Mesenchymal stem cell (in vitro differentiated cells and primary cell): ENCODE measurements around the gene HLCS.
A peak's percentile ranks its signal among the peaks of the same experiment; 100 is the strongest.

Experiments
- DNase-seq: peaks from one replicate; pipeline ENCODE4 v3.0.0-alpha.2; 2013
- H2AFZ ChIP-seq: one replicate; pipeline ENCODE4 v1.6.1; 2013; ENCODE audit warnings: low read depth, mild to moderate bottlenecking, control low read depth, inconsistent platforms, low read length, moderate library complexity
- H2AK5ac ChIP-seq: 2 replicates; pipeline ENCODE4 v1.6.1; 2013; ENCODE audit warnings: low read length, moderate library complexity, mild to moderate bottlenecking, inconsistent platforms; ENCODE audit not compliant: severe bottlenecking
- H2BK120ac ChIP-seq: one replicate; pipeline ENCODE4 v1.6.1; 2013; ENCODE audit warnings: low read depth, mild to moderate bottlenecking, inconsistent platforms, low read length, moderate library complexity
- H2BK12ac ChIP-seq, 2 experiments: one replicate each; pipeline ENCODE4 v1.6.1; 2013; ENCODE audit warnings: inconsistent platforms in 2 of 2, low read length in 2 of 2, mild to moderate bottlenecking in 2 of 2, moderate library complexity in 2 of 2, control low read depth in 1 of 2
- H2BK15ac ChIP-seq: one replicate; pipeline ENCODE4 v1.6.1; 2013; ENCODE audit warnings: mild to moderate bottlenecking, low read depth, inconsistent platforms; ENCODE audit not compliant: poor library complexity, severe bottlenecking
- H2BK5ac ChIP-seq: 2 replicates; pipeline ENCODE4 v1.6.1; 2013; ENCODE audit warnings: low read depth, mild to moderate bottlenecking, low read length, control low read depth, inconsistent platforms; ENCODE audit not compliant: poor library complexity, severe bottlenecking
- H3K14ac ChIP-seq, 2 experiments: one replicate each; pipeline ENCODE4 v1.6.1; 2013; ENCODE audit warnings: inconsistent platforms in 2 of 2, low read length in 2 of 2, control low read depth in 1 of 2, mild to moderate bottlenecking in 1 of 2, moderate library complexity in 1 of 2
- H3K18ac ChIP-seq, 2 experiments: one replicate each; pipeline ENCODE4 v1.6.1; 2013; ENCODE audit warnings: inconsistent platforms in 2 of 2, low read length in 2 of 2, control low read depth in 1 of 2, low read depth in 1 of 2, mild to moderate bottlenecking in 1 of 2
- H3K23ac ChIP-seq, 2 experiments: one replicate each; pipeline ENCODE4 v1.6.1; 2013; ENCODE audit warnings: inconsistent platforms in 2 of 2, low read length in 2 of 2, mild to moderate bottlenecking in 2 of 2, moderate library complexity in 2 of 2, control low read depth in 1 of 2
- H3K27ac ChIP-seq: 2 replicates; pipeline ENCODE4 v1.5.1; 2013; ENCODE audit warnings: mild to moderate bottlenecking, moderate library complexity, low read length, control low read depth, inconsistent platforms; ENCODE audit not compliant: poor library complexity, severe bottlenecking
- H3K27me3 ChIP-seq, 2 experiments: 2 replicates each; pipeline versions ENCODE4 v1.6.1 to v1.7.0; 2013; ENCODE audit warnings: low read length in 2 of 2, mild to moderate bottlenecking in 2 of 2, moderate library complexity in 2 of 2, control low read depth in 1 of 2, inconsistent platforms in 1 of 2; ENCODE audit not compliant: control insufficient read depth in 1 of 2, insufficient read depth in 1 of 2
- H3K36me3 ChIP-seq, 2 experiments: 2 replicates each; pipeline versions ENCODE4 v1.6.1 to v1.7.0; 2013; ENCODE audit warnings: low read length in 2 of 2, control low read depth in 1 of 2, inconsistent platforms in 1 of 2, low read depth in 1 of 2, mild to moderate bottlenecking in 1 of 2; ENCODE audit not compliant: insufficient read depth in 2 of 2, control insufficient read depth in 1 of 2
- H3K4ac ChIP-seq, 2 experiments: one replicate each; pipeline ENCODE4 v1.6.1; 2013; ENCODE audit warnings: inconsistent platforms in 2 of 2, low read length in 2 of 2, mild to moderate bottlenecking in 2 of 2, moderate library complexity in 2 of 2, control low read depth in 1 of 2, low read depth in 1 of 2
- H3K4me1 ChIP-seq: 2 replicates; pipeline ENCODE4 v1.6.1; 2013; ENCODE audit warnings: low read depth, low read length, control low read depth; ENCODE audit not compliant: control insufficient read depth, insufficient read depth
- H3K4me2 ChIP-seq: 2 replicates; pipeline ENCODE4 v1.6.1; 2013; ENCODE audit warnings: low read length, mild to moderate bottlenecking, inconsistent platforms; ENCODE audit not compliant: poor library complexity, severe bottlenecking
- H3K4me3 ChIP-seq, 2 experiments: 2 replicates each; pipeline versions ENCODE4 v1.5.1 to v1.7.0; 2013; ENCODE audit warnings: low read length in 2 of 2, mild to moderate bottlenecking in 2 of 2, control low read depth in 1 of 2, low read depth in 1 of 2; ENCODE audit not compliant: insufficient read depth in 1 of 2
- H3K79me1 ChIP-seq: replicated peaks from 2 replicates; pipeline ENCODE4 v1.6.1; 2013; ENCODE audit warnings: mild to moderate bottlenecking, control low read depth, low read length, inconsistent platforms; ENCODE audit not compliant: poor library complexity, severe bottlenecking
- H3K9ac ChIP-seq: 2 replicates; pipeline ENCODE4 v1.7.0; 2013; ENCODE audit warnings: mild to moderate bottlenecking, low read length, moderate library complexity
- H3K9me3 ChIP-seq: 2 replicates; pipeline ENCODE4 v1.7.0; 2013; ENCODE audit warnings: mild to moderate bottlenecking, low read length; ENCODE audit not compliant: control insufficient read depth
- H4K8ac ChIP-seq: one replicate; pipeline ENCODE4 v1.6.1; 2013; ENCODE audit warnings: inconsistent platforms, mild to moderate bottlenecking, low read length, moderate library complexity
- H4K91ac ChIP-seq: one replicate; pipeline ENCODE4 v1.6.1; 2013; ENCODE audit warnings: mild to moderate bottlenecking, low read length, inconsistent platforms
- WGBS: methylation state at CpG from one replicate; pipeline ENCODE4 v1.1.7; 2013; ENCODE audit warnings: mixed read lengths; 5-methylcytosine and 5-hydroxymethylcytosine counted together

The HLCS gene

DNA sequence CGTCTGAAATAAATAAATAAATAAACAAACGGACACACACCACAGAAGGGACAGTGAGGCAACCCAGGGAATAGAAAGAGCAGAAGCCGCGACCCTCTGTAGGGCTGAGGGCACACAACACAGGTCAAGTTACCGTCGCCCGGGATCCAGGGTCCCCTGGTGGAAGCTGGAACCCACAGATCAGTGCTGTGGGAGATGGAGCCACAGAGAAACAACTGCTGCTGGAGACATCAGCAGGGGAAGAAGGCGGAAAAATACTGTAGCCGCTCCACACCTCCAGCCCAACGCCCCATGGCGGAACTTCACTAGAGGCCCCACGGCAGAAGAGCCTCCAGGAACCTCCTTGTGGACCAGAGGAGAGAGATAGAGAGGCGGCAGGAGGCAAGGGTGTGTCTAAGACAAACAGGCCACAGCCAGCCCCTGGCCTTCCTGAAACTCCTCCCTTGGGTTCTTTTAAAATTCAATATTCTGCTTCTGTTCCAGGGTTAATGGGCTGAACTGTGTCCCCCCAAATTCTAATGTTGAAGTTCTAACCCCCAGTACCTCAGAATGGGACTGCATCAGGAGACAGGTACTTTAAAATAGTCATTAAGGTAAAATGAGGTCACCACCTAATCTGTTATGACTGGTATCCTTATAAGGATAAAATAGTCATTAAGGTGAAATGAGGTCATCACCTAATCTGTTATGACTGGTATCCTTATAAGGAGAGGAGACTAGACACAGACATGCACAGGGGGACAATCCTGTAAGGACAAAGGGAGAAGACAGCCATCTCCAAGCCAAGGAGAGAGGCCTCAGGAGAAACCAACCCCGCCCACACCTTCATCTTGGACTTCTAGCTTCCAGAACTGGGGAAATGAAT is 7.7 kb upstream of the HLCS start:
- no peak overlapping the region for H3K23ac ChIP-seq
- H3K4me3 ChIP-seq = no peak overlapping the region
- H2BK15ac ChIP-seq = no peak overlapping the region

DNA sequence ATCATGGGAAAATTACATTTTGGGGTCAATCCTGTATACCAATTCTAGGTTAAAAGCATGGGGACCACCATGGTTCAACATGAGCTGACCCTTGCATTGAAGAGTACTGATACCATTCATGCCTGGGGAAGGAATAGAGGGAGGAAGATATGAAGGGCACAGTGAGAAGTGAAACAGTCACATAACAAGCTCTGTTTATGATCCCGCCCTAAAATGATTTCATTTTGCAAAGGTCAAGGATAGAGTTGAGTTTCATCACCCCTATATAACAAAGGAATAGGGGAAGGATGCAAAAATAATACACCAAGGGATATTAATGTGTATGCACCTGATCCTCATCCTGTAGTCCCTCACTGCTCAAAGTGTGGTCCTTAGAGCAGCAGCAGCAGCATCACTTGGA is 2.5 kb upstream of the HLCS start:
- H3K4me2 ChIP-seq = no peak overlapping the region
- H3K4me3 ChIP-seq = no peak overlapping the region
- H3K4me1 ChIP-seq = peaks cover 5% of the 10 kb centered on the region
- WGBS = 100% methylated on average over 1 of the region's 1 CpG
- H2AK5ac ChIP-seq = no peak overlapping the region
- no peak overlapping the region for H4K91ac ChIP-seq
- no peak overlapping the region for H3K14ac ChIP-seq
- H3K27me3 ChIP-seq = no peaks in the 10 kb centered on the region
- no peak overlapping the region for H3K4ac ChIP-seq
- no peak overlapping the region for H3K23ac ChIP-seq
- no peak overlapping the region for H2BK15ac ChIP-seq
- no peak overlapping the region for H2BK120ac ChIP-seq
- no peak for DNase-seq
- H3K9me3 ChIP-seq = no peaks in the 10 kb centered on the region
- H3K18ac ChIP-seq = no peak overlapping the region
- H3K36me3 ChIP-seq = no peaks in the 10 kb centered on the region
- H2BK12ac ChIP-seq = no peak overlapping the region
- no peak overlapping the region for H2AFZ ChIP-seq
- H3K9ac ChIP-seq = no peak overlapping the region
- no peak overlapping the region for H2BK5ac ChIP-seq
- H3K79me1 ChIP-seq = peaks cover 13% of the 10 kb centered on the region
- H3K27ac ChIP-seq = no peak overlapping the region
- no peak overlapping the region for H4K8ac ChIP-seq

More for the DNA sequence above, 7.7 kb upstream of the HLCS start:
- no peak overlapping the region for H2BK5ac ChIP-seq
- no peak overlapping the region for H2AFZ ChIP-seq
- H3K18ac ChIP-seq = no peak overlapping the region
- 90% methylated on average over 14 of the region's 14 CpGs for WGBS
- H3K4me1 ChIP-seq = peaks cover 5% of the 10 kb centered on the region
- H4K91ac ChIP-seq = no peak overlapping the region
- H2BK12ac ChIP-seq = no peak overlapping the region
- H4K8ac ChIP-seq = no peak overlapping the region
- no peaks in the 10 kb centered on the region for H3K27me3 ChIP-seq
- no peaks in the 10 kb centered on the region for H3K36me3 ChIP-seq
- DNase-seq = no peak
- no peak overlapping the region for H3K14ac ChIP-seq
- peaks cover 12% of the 10 kb centered on the region for H3K79me1 ChIP-seq
- no peak overlapping the region for H3K4ac ChIP-seq
- H3K27ac ChIP-seq = no peak overlapping the region
- H3K9me3 ChIP-seq = no peaks in the 10 kb centered on the region
- no peak overlapping the region for H3K4me2 ChIP-seq
- no peak overlapping the region for H2BK120ac ChIP-seq
- no peak overlapping the region for H3K9ac ChIP-seq
- H2AK5ac ChIP-seq = no peak overlapping the region

DNA sequence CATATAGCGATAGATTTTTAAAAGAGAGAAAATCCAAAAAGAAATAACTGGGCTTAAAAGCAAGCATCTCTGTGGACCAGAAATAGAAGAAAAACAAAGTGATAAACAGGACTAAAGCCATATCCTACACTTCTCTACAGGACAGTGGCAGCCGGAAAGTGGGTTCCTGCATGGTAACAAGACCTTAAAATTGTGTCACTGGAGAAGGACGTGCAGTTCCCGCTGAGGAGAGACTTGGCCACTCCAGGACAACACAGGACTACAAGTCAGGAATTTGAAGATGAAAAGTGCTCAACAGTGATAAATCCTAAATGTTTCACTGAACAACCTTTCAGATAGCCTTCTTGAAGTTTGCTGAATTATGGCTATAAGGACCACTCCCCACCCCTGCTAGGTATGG is 1.9 kb upstream of the HLCS start:
- peaks cover 13% of the 10 kb centered on the region for H3K79me1 ChIP-seq
- no peak for DNase-seq
- no peak overlapping the region for H3K4me2 ChIP-seq
- no peak overlapping the region for H3K18ac ChIP-seq
- H2BK5ac ChIP-seq = no peak overlapping the region
- H3K14ac ChIP-seq = no peak overlapping the region
- H3K9ac ChIP-seq = no peak overlapping the region
- 85% methylated on average over 3 of the region's 4 CpGs for WGBS
- no peak overlapping the region for H2BK15ac ChIP-seq
- peaks cover 5% of the 10 kb centered on the region for H3K4me1 ChIP-seq
- H2AFZ ChIP-seq = no peak overlapping the region
- no peak overlapping the region for H3K4me3 ChIP-seq
- no peak overlapping the region for H3K4ac ChIP-seq
- H3K36me3 ChIP-seq = no peaks in the 10 kb centered on the region
- H3K9me3 ChIP-seq = no peaks in the 10 kb centered on the region
- no peak overlapping the region for H2BK120ac ChIP-seq
- no peak overlapping the region for H3K27ac ChIP-seq
- H4K91ac ChIP-seq = no peak overlapping the region
- no peaks in the 10 kb centered on the region for H3K27me3 ChIP-seq
- H4K8ac ChIP-seq = no peak overlapping the region
- no peak overlapping the region for H2BK12ac ChIP-seq
- H2AK5ac ChIP-seq = no peak overlapping the region
- no peak overlapping the region for H3K23ac ChIP-seq

DNA sequence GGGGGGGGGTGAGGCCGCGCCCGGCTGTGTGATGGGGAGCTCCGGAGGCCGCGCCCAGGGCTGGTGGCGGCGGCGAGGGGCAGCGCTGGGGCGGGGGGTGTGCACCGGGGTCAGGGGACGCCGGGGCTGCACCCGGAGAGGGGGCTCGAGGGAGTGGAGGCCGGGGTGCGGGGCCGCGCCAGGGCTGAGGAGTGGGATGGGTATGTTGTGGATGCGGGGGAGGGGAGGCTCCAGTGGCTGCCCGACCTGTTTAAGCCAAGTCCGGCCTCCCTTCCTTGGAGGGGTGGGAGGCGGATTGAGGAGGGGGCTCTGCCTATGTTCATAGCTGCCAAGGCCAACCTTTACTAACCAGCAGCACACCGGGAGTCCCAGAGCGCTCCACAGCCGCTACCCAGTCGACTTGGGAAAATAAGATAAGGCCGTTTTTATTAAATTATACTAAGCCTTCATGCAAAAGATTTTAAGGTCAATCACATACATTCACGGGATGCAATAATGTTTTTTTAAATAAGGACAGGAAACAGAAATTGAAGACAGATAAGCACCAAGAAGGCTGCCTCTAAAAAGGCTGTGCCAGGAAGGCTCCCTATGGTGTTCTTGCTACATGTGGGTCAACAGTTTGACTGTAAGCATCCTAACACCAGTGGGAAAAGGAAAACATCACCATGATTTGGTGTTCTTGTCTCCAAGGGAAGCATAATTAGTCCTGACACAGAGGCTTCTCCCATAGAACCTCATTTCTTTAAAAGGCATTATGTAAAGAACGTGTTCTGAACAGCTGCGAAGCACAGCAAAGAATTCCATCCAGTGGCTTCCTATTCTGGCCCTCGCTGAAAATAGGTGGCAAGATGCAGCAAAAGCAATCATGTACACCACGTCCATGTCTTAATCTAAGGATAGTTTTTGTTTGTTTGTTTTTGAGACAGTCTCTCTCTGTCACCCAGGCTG is 626 bp upstream of the HLCS start:
- H2AFZ ChIP-seq = peak overlapping the region; percentile 46
- no peak overlapping the region for H2AK5ac ChIP-seq
- peak overlapping the region; percentile 77 to 80 for H3K4me3 ChIP-seq
- no peaks in the 10 kb centered on the region for H3K9me3 ChIP-seq
- H3K14ac ChIP-seq = peak overlapping the region; percentile 26 to 79
- peak overlapping the region; percentile 7 for H2BK15ac ChIP-seq
- H3K4me2 ChIP-seq = peak overlapping the region; percentile 70
- peak overlapping the region; percentile 82 for H4K91ac ChIP-seq
- no peak overlapping the region for H3K27ac ChIP-seq
- peak overlapping the region in 1 of 2 experiments; percentile 32 for H2BK12ac ChIP-seq
- 31% methylated on average over 15 of the region's 34 CpGs for WGBS
- no peak overlapping the region for H2BK5ac ChIP-seq
- H3K23ac ChIP-seq = no peak overlapping the region
- peak overlapping the region; percentile 96 for H2BK120ac ChIP-seq
- no peaks in the 10 kb centered on the region for H3K36me3 ChIP-seq
- peak overlapping the region; percentile 99 for H4K8ac ChIP-seq
- peaks cover 16% of the 10 kb centered on the region for H3K79me1 ChIP-seq
- peak overlapping the region in 1 of 2 experiments; percentile 40 for H3K4ac ChIP-seq
- peak overlapping the region; percentile 84 for H3K9ac ChIP-seq
- no peaks in the 10 kb centered on the region for H3K27me3 ChIP-seq
- peak; percentile 37 for DNase-seq
- peak overlapping the region; percentile 89 to 92 for H3K18ac ChIP-seq
- peaks cover 5% of the 10 kb centered on the region for H3K4me1 ChIP-seq
